Stimulated activated effector memory CD8-positive, alpha-beta T cell treated with anti-CD3 and anti-CD28 coated beads, Interleukin-12 subunit alpha, Interleukin-12 subunit beta, amount 100 ng/mL, for 72 hours (primary cell): ENCODE results near the gene GPR108.

Source experiments
- ATAC-seq: fragments of 150-1000 bp; cut with Tn5 transposase; 2 replicates; pipeline ENCODE4 v1.10.0; 2021
- DNase-seq, 2 donors: peaks; one replicate each; pipeline ENCODE4 v3.0.0; 2021 to 2022; ENCODE audit warnings: low spot score in 2 of 2
- H3K27ac Mint-ChIP-seq: one replicate; pipeline ENCODE4 v1.8.0; 2022; ENCODE audit warnings: mild to moderate bottlenecking, mixed read lengths
- H3K36me3 Mint-ChIP-seq: one replicate; pipeline ENCODE4 v1.8.0; 2022; ENCODE audit warnings: mild to moderate bottlenecking, mixed read lengths
- H3K4me1 Mint-ChIP-seq: one replicate; pipeline ENCODE4 v1.8.0; 2022; ENCODE audit warnings: mixed read lengths
- H3K4me3 Mint-ChIP-seq: one replicate; pipeline ENCODE4 v1.8.0; 2022; ENCODE audit warnings: mild to moderate bottlenecking, mixed read lengths
- H3K9me3 Mint-ChIP-seq: one replicate; pipeline ENCODE4 v1.8.0; 2022; ENCODE audit warnings: mixed read lengths

Gene GPR108

GRCh38 chr19:6694147-6694815 lies 43.1 kb downstream of the GPR108 start:
- no peak for DNase-seq
- Mint-ChIP-seq H3K27ac (no peak overlapping the region), H3K4me1 (peaks cover 23% of the 10 kb centered on the region), H3K36me3 (no peaks in the 10 kb centered on the region), H3K9me3 (no peaks in the 10 kb centered on the region), H3K4me3 (no peak overlapping the region)
- peak; percentile 50 for ATAC-seq

DNA sequence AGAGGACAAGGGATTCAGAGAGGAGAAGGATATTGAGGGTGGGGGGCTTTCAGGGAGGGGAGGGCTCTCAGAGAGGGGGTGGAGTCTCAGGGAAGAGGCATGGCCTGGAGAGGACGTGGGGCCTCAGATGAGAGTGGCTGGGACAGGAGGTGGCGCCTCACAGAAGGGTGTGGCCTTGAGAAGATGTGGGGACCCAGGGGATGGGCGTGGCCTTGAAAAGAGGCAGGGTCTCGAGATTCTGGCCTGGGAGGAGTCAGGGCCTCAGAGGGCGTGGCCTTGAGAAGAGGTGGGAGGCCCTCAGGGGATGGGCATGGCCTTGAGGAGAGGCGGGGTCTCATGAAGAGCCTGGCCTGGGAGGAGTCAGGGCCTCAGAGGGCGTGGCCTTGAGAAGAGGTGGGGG lies 43.7 kb downstream of the GPR108 start:
- Mint-ChIP-seq H3K27ac (no peak overlapping the region), H3K4me1 (peaks cover 29% of the 10 kb centered on the region), H3K4me3 (no peak overlapping the region), H3K9me3 (no peaks in the 10 kb centered on the region), H3K36me3 (no peaks in the 10 kb centered on the region)
- DNase-seq (no peak), ATAC-seq (peak; percentile 43)

DNA sequence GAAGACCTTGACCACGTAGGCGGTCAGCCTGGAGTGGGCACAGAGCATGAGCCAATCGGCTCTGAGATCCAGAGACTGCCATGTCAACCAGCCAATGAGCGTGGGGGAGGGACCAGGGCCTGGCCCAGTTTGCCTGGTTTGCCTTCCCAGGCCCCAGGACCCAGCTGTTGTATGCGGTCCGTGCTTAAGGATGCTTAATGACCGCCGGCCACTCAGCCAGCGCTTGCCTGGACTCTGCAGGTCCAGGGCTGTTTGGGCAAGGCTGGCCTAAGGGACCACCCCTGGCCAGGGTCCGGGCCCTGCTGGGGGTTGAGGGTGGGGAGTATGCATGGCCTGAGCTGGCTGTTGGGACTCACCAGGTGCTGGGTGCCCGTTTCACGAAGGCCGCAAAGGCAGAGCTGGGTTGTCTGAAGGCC lies 44.3 kb downstream of the GPR108 start:
- ATAC-seq (no peak), DNase-seq (no peak)
- Mint-ChIP-seq H3K4me1 (peaks cover 32% of the 10 kb centered on the region), H3K9me3 (no peaks in the 10 kb centered on the region), H3K4me3 (no peak overlapping the region), H3K27ac (no peak overlapping the region), H3K36me3 (no peaks in the 10 kb centered on the region)

GRCh38 chr19:6692027-6692426 lies 45.4 kb downstream of the GPR108 start:
- Mint-ChIP-seq H3K36me3 (no peaks in the 10 kb centered on the region), H3K4me3 (no peak overlapping the region), H3K27ac (peak overlapping the region; percentile 11), H3K4me1 (peaks cover 27% of the 10 kb centered on the region), H3K9me3 (no peaks in the 10 kb centered on the region)
- DNase-seq (no peak), ATAC-seq (no peak)

GRCh38 chr19:6691342-6691741 lies 46.0 kb downstream of the GPR108 start:
- Mint-ChIP-seq H3K27ac (no peak overlapping the region), H3K4me1 (peaks cover 26% of the 10 kb centered on the region), H3K9me3 (no peaks in the 10 kb centered on the region), H3K4me3 (no peak overlapping the region), H3K36me3 (no peaks in the 10 kb centered on the region)
- DNase-seq = no peak
- no peak for ATAC-seq

- DNase-seq (no peak), ATAC-seq (no peak)
- H3K27ac Mint-ChIP-seq = no peak overlapping the region
- no peak overlapping the region for H3K4me3 Mint-ChIP-seq
- H3K9me3 Mint-ChIP-seq = no peaks in the 10 kb centered on the region
- no peaks in the 10 kb centered on the region for H3K36me3 Mint-ChIP-seq
- H3K4me1 Mint-ChIP-seq = peaks cover 26% of the 10 kb centered on the region
These were observed 47.1 kb downstream of the GPR108 start for GRCh38 chr19:6690160-6690885.

- no peaks in the 10 kb centered on the region for H3K9me3 Mint-ChIP-seq
- ATAC-seq (peak; percentile 80), DNase-seq (no peak)
- H3K4me3 Mint-ChIP-seq = no peak overlapping the region
- H3K4me1 Mint-ChIP-seq = peaks cover 30% of the 10 kb centered on the region
- no peaks in the 10 kb centered on the region for H3K36me3 Mint-ChIP-seq
- H3K27ac Mint-ChIP-seq = no peak overlapping the region
These were observed 50.3 kb downstream of the GPR108 start for GRCh38 chr19:6687114-6687513.

GRCh38 chr19:6686628-6686975 lies 50.8 kb downstream of the GPR108 start:
- H3K36me3 Mint-ChIP-seq = no peaks in the 10 kb centered on the region
- ATAC-seq = no peak
- H3K4me3 Mint-ChIP-seq = no peak overlapping the region
- no peak for DNase-seq
- no peaks in the 10 kb centered on the region for H3K9me3 Mint-ChIP-seq
- H3K27ac Mint-ChIP-seq = no peak overlapping the region
- H3K4me1 Mint-ChIP-seq = peaks cover 29% of the 10 kb centered on the region

GRCh38 chr19:6685962-6686627 lies 51.3 kb downstream of the GPR108 start:
- no peak overlapping the region for H3K27ac Mint-ChIP-seq
- no peak for DNase-seq
- H3K36me3 Mint-ChIP-seq = no peaks in the 10 kb centered on the region
- no peak for ATAC-seq
- H3K4me3 Mint-ChIP-seq = no peak overlapping the region
- H3K9me3 Mint-ChIP-seq = no peaks in the 10 kb centered on the region
- H3K4me1 Mint-ChIP-seq = peaks cover 29% of the 10 kb centered on the region

- peaks cover 33% of the 10 kb centered on the region for H3K4me1 Mint-ChIP-seq
- no peaks in the 10 kb centered on the region for H3K9me3 Mint-ChIP-seq
- H3K36me3 Mint-ChIP-seq = no peaks in the 10 kb centered on the region
- no peak overlapping the region for H3K4me3 Mint-ChIP-seq
- peak overlapping the region; percentile 72 for H3K27ac Mint-ChIP-seq
- no peak for DNase-seq
- no peak for ATAC-seq
These were observed 51.9 kb downstream of the GPR108 start for GRCh38 chr19:6685482-6685881.

DNA sequence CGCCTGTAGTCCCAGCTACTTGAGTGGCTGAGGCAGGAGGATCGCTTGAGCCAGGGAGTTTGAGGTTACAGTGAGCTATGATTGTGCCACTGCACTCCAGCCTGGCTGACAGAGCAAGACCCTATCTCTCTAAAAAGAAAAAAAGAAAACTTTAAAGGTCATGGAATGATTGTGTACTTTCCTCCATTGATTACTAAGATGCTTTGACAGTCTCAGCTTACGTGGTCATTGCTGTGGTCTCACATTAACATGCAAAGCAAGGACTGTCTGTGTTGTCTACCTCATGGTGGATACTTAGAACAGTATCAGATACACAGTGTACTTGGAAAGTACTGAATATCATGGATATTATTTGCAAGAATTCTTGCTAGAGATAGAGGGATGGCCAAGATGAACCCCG lies 53.4 kb downstream of the GPR108 start:
- peaks cover 40% of the 10 kb centered on the region for H3K4me1 Mint-ChIP-seq
- H3K4me3 Mint-ChIP-seq = no peak overlapping the region
- peak; percentile 77 for ATAC-seq
- no peaks in the 10 kb centered on the region for H3K9me3 Mint-ChIP-seq
- peak overlapping the region; percentile 72 for H3K27ac Mint-ChIP-seq
- DNase-seq = no peak
- peaks cover 3% of the 10 kb centered on the region for H3K36me3 Mint-ChIP-seq

GRCh38 chr19:6682607-6683128 lies 54.7 kb downstream of the GPR108 start:
- Mint-ChIP-seq H3K36me3 (peaks cover 9% of the 10 kb centered on the region), H3K4me3 (no peak overlapping the region), H3K9me3 (peaks cover 2% of the 10 kb centered on the region), H3K4me1 (peaks cover 46% of the 10 kb centered on the region), H3K27ac (no peak overlapping the region)
- no peak for DNase-seq
- no peak for ATAC-seq

DNA sequence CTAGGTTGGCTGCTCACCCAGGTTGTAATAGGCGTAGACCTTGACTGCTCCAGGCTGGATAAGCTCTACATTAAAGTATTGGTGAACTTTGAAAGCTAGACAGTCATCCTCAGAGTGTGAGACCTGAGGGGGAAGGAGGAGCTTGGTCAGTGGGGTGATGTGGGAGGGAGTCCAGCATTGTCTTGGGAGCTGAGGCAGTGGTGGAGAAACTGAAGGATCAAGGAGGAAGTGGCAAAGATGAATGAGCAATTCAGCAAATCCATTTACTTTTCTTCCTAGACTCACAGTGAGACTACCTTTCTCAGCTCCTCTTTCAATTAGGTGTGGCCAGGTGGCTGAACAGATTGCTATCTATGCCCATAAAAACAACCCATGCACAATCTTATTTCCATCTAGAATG lies 57.2 kb downstream of the GPR108 start:
- Mint-ChIP-seq H3K36me3 (peaks cover 10% of the 10 kb centered on the region), H3K4me1 (peaks cover 70% of the 10 kb centered on the region), H3K9me3 (peaks cover 5% of the 10 kb centered on the region), H3K4me3 (no peak overlapping the region), H3K27ac (peak overlapping the region; percentile 79)
- DNase-seq = no peak
- ATAC-seq = no peak
